GM12891 (cell line): ENCODE data around the gene WNT8B.

Source experiments
- POLR2A ChIP-seq: IDR thresholded peaks from 2 replicates; pipeline ENCODE4 v1.6.1; 2011; ENCODE audit warnings: low read depth, low read length, control low read depth
- TAF1 ChIP-seq: IDR thresholded peaks from 2 replicates; pipeline ENCODE4 v1.6.1; 2011; ENCODE audit warnings: low read depth, low read length, control low read depth

DNA sequence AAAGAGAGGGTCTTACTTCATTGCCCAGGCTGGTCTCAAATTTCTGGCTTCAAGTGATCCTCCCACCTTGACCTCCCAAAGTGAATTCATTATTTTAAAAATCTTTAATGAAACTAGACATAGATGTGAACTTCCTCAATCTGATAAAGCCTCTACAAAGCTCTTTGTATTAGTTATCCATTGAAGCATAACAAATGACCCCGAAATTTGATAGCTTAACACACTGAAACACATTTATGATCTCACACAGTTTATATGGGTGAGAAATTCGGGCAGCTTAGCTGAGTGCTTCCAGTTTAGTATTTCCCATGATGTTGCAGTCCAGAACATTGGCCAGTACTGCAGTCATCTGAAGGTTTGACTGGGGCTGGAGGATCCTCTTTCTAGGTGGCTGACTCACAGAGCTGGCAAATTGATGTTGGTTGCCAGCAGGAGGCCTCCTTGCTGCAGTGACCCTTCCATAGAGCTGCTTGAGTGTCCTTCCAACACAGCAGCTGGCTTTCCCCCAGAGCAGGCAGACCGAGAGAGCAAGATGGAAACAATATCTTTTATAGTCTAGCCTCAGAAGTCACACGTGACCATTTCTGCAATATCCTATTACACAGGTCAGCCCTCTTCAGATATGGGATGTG is 16.6 kb upstream of the WNT8B start:
- TF ChIP-seq POLR2A (no peak), TAF1 (no peak)
